Embryonic facial prominence (tissue), 1 donor: ENCODE measurements around the gene TSPAN12.

Experiments used
- DNase-seq: peaks from one replicate; pipeline ENCODE4 v3.0.0-alpha.2; 2016; ENCODE audit errors: extremely low spot score

TSPAN12 gene

DNA sequence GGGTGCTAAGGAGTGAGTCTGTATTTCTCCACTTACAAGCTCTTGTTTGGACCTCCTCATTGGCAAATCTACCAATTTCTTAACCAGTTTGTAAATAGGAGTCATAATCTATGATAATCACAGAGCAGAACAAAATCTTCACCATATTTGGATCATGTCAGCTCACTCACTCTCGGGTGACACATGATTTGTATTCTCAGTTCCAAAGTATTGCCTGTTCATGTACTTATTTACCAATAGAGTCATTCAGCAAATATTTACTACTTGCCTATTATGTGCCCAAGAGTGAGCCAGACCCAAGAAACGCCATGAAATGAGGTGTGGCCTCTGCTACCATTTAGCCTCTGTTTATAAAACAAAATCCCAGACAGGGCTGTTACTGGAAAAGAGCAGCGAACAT, 114.8 kb downstream of the TSPAN12 start:
- DNase-seq: no peak

DNA sequence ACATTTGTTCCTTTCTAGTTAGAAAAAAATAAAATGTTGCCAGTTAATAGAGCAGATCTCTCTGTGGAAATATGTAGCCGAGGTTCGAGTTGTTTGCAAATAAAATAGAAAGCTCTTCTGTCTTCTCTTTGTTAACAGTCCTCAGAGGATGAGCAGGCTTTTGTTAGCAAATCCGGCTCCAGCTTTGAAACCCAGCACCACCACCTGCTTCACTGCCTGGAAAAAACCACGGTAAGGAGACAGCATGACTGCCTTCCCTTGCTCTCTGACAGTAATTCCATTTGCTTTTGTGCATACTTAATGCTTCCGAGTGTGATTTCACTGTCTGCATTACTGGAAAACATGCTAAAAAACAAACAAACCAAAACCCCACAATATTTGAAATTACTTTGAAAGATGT, 115.6 kb downstream of the TSPAN12 start:
- no peak for DNase-seq

DNA sequence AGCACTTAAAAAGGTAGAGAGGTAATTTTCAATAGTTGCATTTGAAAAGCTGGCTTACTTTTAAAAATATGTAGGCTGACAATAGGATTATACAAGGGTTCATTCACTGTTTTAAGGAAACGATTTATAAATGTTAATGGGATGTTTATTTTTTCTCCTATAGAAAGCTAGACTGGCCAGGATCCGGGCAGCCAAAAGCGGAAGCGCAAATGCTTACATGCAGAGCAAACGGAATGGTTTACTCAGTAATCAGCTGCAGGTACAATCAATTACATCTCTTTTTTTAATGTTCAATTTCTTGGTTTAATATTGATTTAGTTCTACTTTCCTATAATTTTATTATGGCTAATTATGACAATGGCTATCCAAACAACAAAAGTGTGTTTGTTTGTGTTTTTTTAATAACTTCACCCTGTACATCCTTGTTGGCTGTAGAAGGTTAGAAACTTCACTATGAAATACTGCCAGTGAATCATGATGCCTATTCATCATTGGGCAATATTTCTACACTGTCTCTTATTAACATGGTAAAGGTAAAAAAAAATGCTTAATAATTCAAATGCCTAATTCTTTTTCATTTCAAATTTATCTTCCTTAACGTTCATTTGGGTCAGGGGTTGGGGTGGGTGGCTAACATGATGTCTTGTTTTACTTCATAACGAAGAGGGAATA, 116.4 kb downstream of the TSPAN12 start:
- no peak for DNase-seq

DNA sequence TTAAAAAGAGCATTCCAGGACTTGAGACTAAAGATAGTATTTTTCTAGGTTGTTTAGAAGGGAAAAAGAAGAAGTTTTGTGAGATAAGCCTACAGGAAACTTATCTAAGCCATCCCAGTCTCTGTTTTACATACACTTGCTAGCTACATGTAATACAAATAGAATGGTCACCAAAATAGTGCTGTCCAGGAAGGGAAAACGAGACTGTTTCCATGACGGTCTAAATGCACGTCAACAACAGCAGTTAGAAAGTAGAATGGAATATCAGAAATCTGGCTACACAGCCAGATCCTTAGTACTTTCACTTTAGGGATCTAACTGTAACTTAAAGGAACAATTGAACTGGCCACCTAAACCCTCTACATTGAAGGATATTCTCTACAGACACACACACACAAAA, 117.6 kb downstream of the TSPAN12 start:
- no peak for DNase-seq

DNA sequence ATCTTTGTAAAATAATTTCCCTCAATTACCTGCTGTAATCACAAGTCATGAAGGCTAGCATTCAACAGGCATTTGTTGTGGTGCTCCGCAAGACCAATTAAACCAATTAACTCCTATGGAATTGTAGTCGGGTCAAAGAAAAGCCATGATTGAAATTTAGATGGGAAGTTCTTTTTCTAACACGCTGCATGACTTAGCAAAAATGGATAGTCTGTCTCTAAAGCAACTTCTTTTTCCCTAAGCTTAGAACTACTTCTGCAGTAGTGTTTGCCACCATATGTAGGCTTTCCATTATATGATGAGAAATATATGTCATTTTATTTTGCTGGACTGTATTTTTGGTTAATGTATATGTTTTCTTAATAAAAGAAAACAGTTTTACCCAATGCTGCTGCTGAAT, 119.1 kb downstream of the TSPAN12 start:
- DNase-seq: no peak
